ENCODE measurements around the gene CREBBP.

Gene CREBBP

DNA sequence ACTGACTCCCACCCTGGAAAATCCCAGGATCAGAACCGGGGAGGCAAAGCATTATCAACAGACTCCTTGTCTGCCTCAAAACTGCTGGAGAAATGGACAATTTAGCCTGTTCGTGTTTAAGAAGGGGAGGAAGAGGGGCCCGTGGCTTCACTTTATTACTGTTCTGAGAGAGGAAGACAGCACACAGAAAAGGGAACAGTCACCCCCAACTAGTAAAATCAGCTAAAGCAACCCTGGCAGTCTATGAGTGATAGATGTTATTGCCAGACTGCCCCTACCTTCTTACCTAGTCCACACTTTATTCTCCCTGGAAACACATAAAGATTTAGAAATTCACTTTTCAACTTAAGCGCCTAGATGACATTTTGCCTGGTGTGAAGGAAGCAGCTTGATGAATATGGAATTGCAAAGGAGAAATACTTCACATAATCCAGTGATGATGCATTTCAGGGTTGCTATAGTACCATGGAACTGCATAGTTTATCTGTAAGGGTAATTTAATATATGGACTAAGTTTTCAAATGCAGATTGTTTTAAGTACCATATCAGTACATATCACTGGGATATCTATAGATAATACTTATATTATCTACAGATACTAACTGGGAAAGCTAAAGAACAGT, 126.3 kb downstream of the CREBBP start:
- POLR2A ChIA-PET, result no interaction called here
- CTCF ChIA-PET, result no interaction called here
- DNase-seq (ENCODE audit: extremely low spot score), result no peak
- TF ChIP-seq FOXA1 (IDR thresholded peaks at IDR 0.05), result no peak
- no peak for TF ChIP-seq ZNF384 (IDR thresholded peaks at IDR 0.05)
- no peak for TF ChIP-seq SUZ12 (IDR thresholded peaks at IDR 0.05)
- TF ChIP-seq HDGF (IDR thresholded peaks at IDR 0.05; ENCODE audit: borderline replicate concordance), result no peak
- TF ChIP-seq CTBP1 (IDR thresholded peaks at IDR 0.05; ENCODE audit: borderline replicate concordance), result no peak

DNA sequence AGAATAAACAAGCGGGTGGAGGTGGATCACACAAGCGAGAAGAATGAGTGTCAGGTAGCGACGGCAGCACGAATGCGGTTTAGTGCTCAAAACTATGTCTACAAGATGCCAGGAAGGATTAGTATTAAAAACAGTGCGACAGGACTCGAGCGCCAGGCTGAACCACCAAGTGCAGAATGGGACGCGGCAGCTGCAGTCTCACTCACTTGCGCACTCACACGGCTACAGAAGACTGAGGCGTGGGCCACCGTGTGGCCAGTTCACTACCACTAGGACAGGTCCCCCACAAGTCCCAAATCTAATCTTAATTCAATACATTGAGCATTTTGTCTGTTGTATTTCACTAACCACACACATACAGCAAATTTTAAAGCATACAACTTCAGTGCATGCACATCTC, 127.5 kb downstream of the CREBBP start:
- TF ChIP-seq, protein P1, sequence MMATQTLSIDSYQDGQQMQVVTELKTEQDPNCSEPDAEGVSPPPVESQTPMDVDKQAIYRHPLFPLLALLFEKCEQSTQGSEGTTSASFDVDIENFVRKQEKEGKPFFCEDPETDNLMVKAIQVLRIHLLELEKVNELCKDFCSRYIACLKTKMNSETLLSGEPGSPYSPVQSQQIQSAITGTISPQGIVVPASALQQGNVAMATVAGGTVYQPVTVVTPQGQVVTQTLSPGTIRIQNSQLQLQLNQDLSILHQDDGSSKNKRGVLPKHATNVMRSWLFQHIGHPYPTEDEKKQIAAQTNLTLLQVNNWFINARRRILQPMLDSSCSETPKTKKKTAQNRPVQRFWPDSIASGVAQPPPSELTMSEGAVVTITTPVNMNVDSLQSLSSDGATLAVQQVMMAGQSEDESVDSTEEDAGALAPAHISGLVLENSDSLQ (IDR thresholded peaks at IDR 0.05), result no peak
- TF ChIP-seq SUZ12 (IDR thresholded peaks at IDR 0.05), result no peak
- POLR2A ChIA-PET, result no interaction called here
- no peak for DNase-seq (ENCODE audit: extremely low spot score)
- CTCF ChIA-PET, result no interaction called here

DNA sequence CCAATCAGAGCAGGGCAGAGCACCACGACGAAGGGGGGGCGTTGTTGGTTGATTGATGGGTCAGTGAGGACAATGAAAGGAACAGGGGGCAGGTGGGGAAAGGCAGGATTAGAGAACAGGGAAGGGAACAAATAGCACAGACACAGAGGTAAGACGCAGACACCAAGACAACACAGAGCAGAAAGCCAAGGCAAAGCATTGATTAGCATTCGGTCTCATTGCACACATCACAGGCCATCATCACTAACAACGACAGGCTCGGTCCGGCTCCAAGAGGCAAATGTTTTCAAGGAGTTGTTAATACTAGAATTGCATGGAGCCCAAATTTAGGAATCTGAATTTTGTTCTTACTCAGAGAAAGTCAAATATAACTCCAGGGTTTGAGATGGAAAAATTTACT, 128.6 kb downstream of the CREBBP start:
- DNase-seq (ENCODE audit: extremely low spot score), result no peak
- ChIA-PET POLR2A (no interaction called here), CTCF (no interaction called here)
- TF ChIP-seq SUZ12 (IDR thresholded peaks at IDR 0.05) (no peak), FOXK2 (IDR thresholded peaks at IDR 0.05) (no peak), SP1 (IDR thresholded peaks at IDR 0.05) (no peak), ELF4 (IDR thresholded peaks at IDR 0.05) (no peak), BHLHE40 (IDR thresholded peaks at IDR 0.05; ENCODE audit: borderline replicate concordance) (no peak), LEF1 (IDR thresholded peaks at IDR 0.05; ENCODE audit: borderline replicate concordance) (no peak), NFRKB (IDR thresholded peaks at IDR 0.05) (no peak), ZNF384 (IDR thresholded peaks at IDR 0.05) (no peak), TARDBP (IDR thresholded peaks at IDR 0.05) (no peak), FOXM1 (IDR thresholded peaks at IDR 0.05; ENCODE audit: borderline replicate concordance) (no peak), ARNT (IDR thresholded peaks at IDR 0.05) (no peak), L3MBTL2 (conservative IDR thresholded peaks at IDR 0.05) (no peak), HDGF (IDR thresholded peaks at IDR 0.05; ENCODE audit: borderline replicate concordance) (no peak), CTBP1 (IDR thresholded peaks at IDR 0.05; ENCODE audit: borderline replicate concordance) (no peak), FOXA1 (IDR thresholded peaks at IDR 0.05) (no peak)
- TF ChIP-seq, protein P1 (IDR thresholded peaks at IDR 0.05), result no peak

DNA sequence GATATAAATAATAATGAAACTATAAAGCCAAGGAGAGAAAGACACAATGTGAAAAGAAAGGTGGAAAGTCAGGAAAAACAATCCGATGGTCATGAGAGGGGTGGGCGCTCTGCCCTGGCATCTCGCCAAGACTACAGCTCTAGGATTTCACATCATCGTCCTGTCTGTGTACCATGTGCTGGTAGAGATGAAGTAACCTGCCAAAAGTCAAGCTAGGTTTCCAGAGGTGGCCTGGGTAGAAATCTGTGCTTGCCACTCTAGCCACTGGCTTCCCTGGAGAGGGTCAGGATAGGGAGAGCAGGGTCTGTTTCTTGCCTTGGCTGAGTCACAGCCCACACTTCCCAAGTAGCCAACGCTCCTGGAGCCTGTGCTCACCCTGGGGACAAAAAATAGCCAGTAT, 132.2 kb downstream of the CREBBP start:
- TF ChIP-seq NFRKB (IDR thresholded peaks at IDR 0.05) (no peak), TARDBP (IDR thresholded peaks at IDR 0.05) (no peak), FOXA1 (IDR thresholded peaks at IDR 0.05) (no peak), FOXK2 (IDR thresholded peaks at IDR 0.05) (no peak), CTBP1 (IDR thresholded peaks at IDR 0.05; ENCODE audit: borderline replicate concordance) (no peak), ZNF384 (IDR thresholded peaks at IDR 0.05) (no peak), FOXM1 (IDR thresholded peaks at IDR 0.05; ENCODE audit: borderline replicate concordance) (no peak)
- ChIA-PET POLR2A (no interaction called here), CTCF (no interaction called here)
- DNase-seq (ENCODE audit: extremely low spot score), result no peak

DNA sequence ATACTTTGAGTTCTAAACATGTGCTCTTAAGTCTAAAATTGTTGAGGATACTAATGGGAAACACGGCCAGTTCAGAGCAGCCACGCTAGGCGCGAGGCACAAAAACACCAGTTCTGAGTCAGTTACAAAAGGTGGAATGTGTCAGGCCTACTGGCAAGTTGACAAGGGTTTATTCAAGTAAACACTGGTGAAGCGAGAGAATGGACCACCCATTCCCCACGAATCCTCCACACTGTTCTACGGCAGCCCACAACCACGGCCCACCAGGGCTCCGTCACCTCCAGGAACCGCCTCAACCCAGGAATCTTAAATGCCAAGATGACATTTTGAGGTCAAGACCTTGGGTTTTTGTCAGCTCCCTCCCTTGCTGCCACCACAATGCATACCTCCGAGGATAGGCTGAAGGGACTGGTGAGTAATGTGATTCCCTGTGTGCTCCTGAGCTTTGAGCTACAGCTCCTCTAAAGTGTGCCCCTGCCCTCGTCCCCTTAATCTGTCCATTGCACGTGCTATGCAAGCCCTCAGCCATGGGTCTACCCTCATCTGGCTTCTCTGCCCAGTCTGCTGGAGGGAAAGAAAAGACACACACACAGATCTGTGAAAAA, 134.7 kb downstream of the CREBBP start:
- no peak for DNase-seq (ENCODE audit: extremely low spot score)
- POLR2A ChIA-PET, result no interaction called here
- no peak for TF ChIP-seq ELF4 (IDR thresholded peaks at IDR 0.05)
- CTCF ChIA-PET, result no interaction called here

DNA sequence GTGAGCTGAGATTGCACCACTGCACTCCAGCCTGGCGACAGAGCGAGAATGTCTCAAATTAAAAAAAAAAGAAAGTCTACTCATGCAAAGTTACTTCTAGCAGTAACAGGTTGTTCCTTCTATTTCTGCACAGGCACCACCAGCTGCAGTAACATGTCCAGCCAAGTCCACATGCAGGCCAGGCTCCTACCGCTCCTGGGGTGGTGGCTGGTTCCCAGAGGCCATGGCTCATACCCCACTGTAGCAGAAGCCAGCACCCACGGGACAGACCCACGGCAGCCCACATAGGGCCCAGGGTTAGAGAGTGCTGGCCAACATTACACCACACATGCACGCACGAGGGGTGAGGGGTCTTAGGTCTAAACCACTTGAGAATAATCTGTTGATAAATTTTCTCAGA, 136.5 kb downstream of the CREBBP start:
- POLR2A ChIA-PET, result no interaction called here
- TF ChIP-seq BHLHE40 (IDR thresholded peaks at IDR 0.05; ENCODE audit: borderline replicate concordance) (no peak), FOXA1 (IDR thresholded peaks at IDR 0.05) (no peak), HDGF (IDR thresholded peaks at IDR 0.05; ENCODE audit: borderline replicate concordance) (no peak), L3MBTL2 (conservative IDR thresholded peaks at IDR 0.05) (no peak), NFRKB (IDR thresholded peaks at IDR 0.05) (no peak), SUZ12 (IDR thresholded peaks at IDR 0.05) (no peak)
- no peak for DNase-seq (ENCODE audit: extremely low spot score)
- CTCF ChIA-PET, result no interaction called here

DNA sequence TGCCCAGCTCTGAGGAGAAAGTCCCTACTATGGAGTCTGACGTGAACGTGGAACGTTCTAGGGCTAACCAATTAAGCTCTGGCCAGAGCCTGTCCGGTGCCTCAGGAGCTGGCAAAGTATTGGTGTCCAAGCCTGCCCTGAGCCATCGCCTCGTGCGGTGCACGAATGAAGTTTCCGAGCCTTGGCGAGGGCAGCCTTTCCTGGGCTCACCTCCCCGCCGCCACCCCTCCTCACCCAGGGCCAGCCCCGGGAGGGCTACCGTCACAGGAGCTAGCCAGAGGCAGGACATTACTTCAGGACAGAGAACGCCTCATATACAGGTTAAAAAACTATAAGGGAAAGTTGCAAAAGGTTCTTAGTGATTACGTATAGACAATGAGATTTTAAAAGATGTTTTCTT, 139.6 kb downstream of the CREBBP start:
- TF ChIP-seq BHLHE40 (IDR thresholded peaks at IDR 0.05; ENCODE audit: borderline replicate concordance), result no peak
- TF ChIP-seq SUZ12 (IDR thresholded peaks at IDR 0.05), result no peak
- TF ChIP-seq NFRKB (IDR thresholded peaks at IDR 0.05), result no peak
- TF ChIP-seq L3MBTL2 (conservative IDR thresholded peaks at IDR 0.05), result no peak
- TF ChIP-seq, protein P1 (IDR thresholded peaks at IDR 0.05), result no peak
- TF ChIP-seq ELF4 (IDR thresholded peaks at IDR 0.05), result no peak
- no peak for TF ChIP-seq HDGF (IDR thresholded peaks at IDR 0.05; ENCODE audit: borderline replicate concordance)
- no peak for TF ChIP-seq FOXA1 (IDR thresholded peaks at IDR 0.05)
- no peak for TF ChIP-seq TARDBP (IDR thresholded peaks at IDR 0.05)
- no peak for TF ChIP-seq CTBP1 (IDR thresholded peaks at IDR 0.05; ENCODE audit: borderline replicate concordance)
- TF ChIP-seq LEF1 (IDR thresholded peaks at IDR 0.05; ENCODE audit: borderline replicate concordance), result no peak
- TF ChIP-seq FOXK2 (IDR thresholded peaks at IDR 0.05), result no peak
- TF ChIP-seq ZNF384 (IDR thresholded peaks at IDR 0.05), result no peak
- no peak for TF ChIP-seq SP1 (IDR thresholded peaks at IDR 0.05)
- no peak for TF ChIP-seq FOXM1 (IDR thresholded peaks at IDR 0.05; ENCODE audit: borderline replicate concordance)
- no peak for TF ChIP-seq ARNT (IDR thresholded peaks at IDR 0.05)
- ChIA-PET CTCF (no interaction called here), POLR2A (no interaction called here)
- no peak for DNase-seq (ENCODE audit: extremely low spot score)
